Tibial artery (tissue), 4 donors: ENCODE data around the gene C16orf96.

Experiments used
- DNase-seq, 2 donors: peaks; one replicate each; pipeline ENCODE4 v3.0.0-alpha.2; 2019
- H3K27ac ChIP-seq, 2 donors: fragments of 200-600 bp; sonication (generic) in 1 of 2; 1 replicate in 1 of 2; 2 replicates in 1 of 2; pipeline ENCODE4 v1.5.1; 2018 to 2019; ENCODE audit warnings: mild to moderate bottlenecking in 1 of 2
- H3K27me3 ChIP-seq, 2 donors: fragments of 200-600 bp; sonication (generic) in 1 of 2; one replicate each; pipeline versions ENCODE4 v1.5.1 to v1.6.0; 2016 to 2019
- H3K36me3 ChIP-seq, 3 donors: fragments of 200-600 bp; sonication (generic) in 2 of 3; one replicate each; pipeline ENCODE4 v1.5.1; 2016 to 2019; ENCODE audit warnings: mild to moderate bottlenecking in 2 of 3
- H3K4me1 ChIP-seq, 4 donors: fragments of 200-600 bp; sonication (generic) in 2 of 4; 1 replicate in 3 of 4; 2 replicates in 1 of 4; pipeline ENCODE4 v1.5.1; 2016 to 2019
- H3K4me3 ChIP-seq, 2 donors: fragments of 200-600 bp; sonication (generic) in 1 of 2; 1 replicate in 1 of 2; 2 replicates in 1 of 2; pipeline ENCODE4 v1.5.1; 2018 to 2019; ENCODE audit warnings: mild to moderate bottlenecking in 2 of 2
- H3K9me3 ChIP-seq, 3 donors: fragments of 200-600 bp; sonication (generic) in 1 of 3; one replicate each; pipeline ENCODE4 v1.5.1; 2016 to 2019
- CTCF ChIP-seq, 2 experiments: fragments of 200-600 bp in 1 of 2; fragments of 450-650 bp in 1 of 2; IDR thresholded peaks; one replicate each; pipeline ENCODE4 v1.5.1; 2017 to 2019; ENCODE audit warnings: antibody characterized with exemption in 2 of 2, mild to moderate bottlenecking in 1 of 2, moderate library complexity in 1 of 2
- intact Hi-C: fragments of 100-400 bp; cut with DNase I; formaldehyde crosslinking; loops from one replicate; pipeline ENCODE4 v1.15.0; 2023; ENCODE audit warnings: low total_unique reads

C16orf96 gene

GRCh38 chr16:4640572-4641305, 84.6 kb downstream of the C16orf96 start:
- no peak for TF ChIP-seq CTCF (IDR thresholded peaks at IDR 0.05)
- no peaks in the 10 kb centered on the region for H3K27me3 ChIP-seq
- intact Hi-C loops, result no loop called here
- H3K27ac ChIP-seq, result no peak overlapping the region
- no peaks in the 10 kb centered on the region for H3K9me3 ChIP-seq
- no peak overlapping the region for H3K4me3 ChIP-seq
- peaks cover 0 to 25% (median 0%) of the 10 kb centered on the region in 3 donors for H3K36me3 ChIP-seq
- DNase-seq, result no peak
- H3K4me1 ChIP-seq, result peaks cover 0 to 10% (median 4%) of the 10 kb centered on the region in 4 donors

- intact Hi-C loops, result no loop called here
- no peak overlapping the region for H3K4me3 ChIP-seq
- H3K9me3 ChIP-seq, result no peaks in the 10 kb centered on the region
- no peak for TF ChIP-seq CTCF (IDR thresholded peaks at IDR 0.05)
- H3K27me3 ChIP-seq, result no peaks in the 10 kb centered on the region
- H3K27ac ChIP-seq, result no peak overlapping the region
- peaks cover 0 to 24% (median 0%) of the 10 kb centered on the region in 3 donors for H3K36me3 ChIP-seq
- peaks cover 0 to 10% (median 4%) of the 10 kb centered on the region in 4 donors for H3K4me1 ChIP-seq
- no peak for DNase-seq
Measured at GRCh38 chr16:4641306-4641687, 85.2 kb downstream of the C16orf96 start.

GRCh38 chr16:4641895-4642294, 85.8 kb downstream of the C16orf96 start:
- TF ChIP-seq CTCF (IDR thresholded peaks at IDR 0.05), result no peak
- H3K36me3 ChIP-seq, result peaks cover 0 to 26% (median 0%) of the 10 kb centered on the region in 3 donors
- H3K27ac ChIP-seq, result no peak overlapping the region
- H3K4me1 ChIP-seq, result peaks cover 0 to 10% (median 4%) of the 10 kb centered on the region in 4 donors
- no peaks in the 10 kb centered on the region for H3K9me3 ChIP-seq
- no peak for DNase-seq
- H3K4me3 ChIP-seq, result no peak overlapping the region
- no peaks in the 10 kb centered on the region for H3K27me3 ChIP-seq
- intact Hi-C loops, result no loop called here

GRCh38 chr16:4646773-4647643, 90.9 kb downstream of the C16orf96 start:
- Histone ChIP-seq H3K4me1 (no peaks in the 10 kb centered on the region), H3K4me3 (no peak overlapping the region), H3K27ac (no peak overlapping the region), H3K9me3 (no peaks in the 10 kb centered on the region), H3K36me3 (peaks cover 13 to 41% (median 18%) of the 10 kb centered on the region in 3 donors), H3K27me3 (no peaks in the 10 kb centered on the region)
- DNase-seq, result no peak
- intact Hi-C loops, result no loop called here
- no peak for TF ChIP-seq CTCF (IDR thresholded peaks at IDR 0.05)

GRCh38 chr16:4647644-4647980, 91.5 kb downstream of the C16orf96 start:
- H3K4me1 ChIP-seq, result no peaks in the 10 kb centered on the region
- H3K36me3 ChIP-seq, result peaks cover 19 to 47% (median 24%) of the 10 kb centered on the region in 3 donors
- DNase-seq, result no peak
- no peaks in the 10 kb centered on the region for H3K9me3 ChIP-seq
- no peak overlapping the region for H3K27ac ChIP-seq
- TF ChIP-seq CTCF (IDR thresholded peaks at IDR 0.05), result no peak
- H3K27me3 ChIP-seq, result no peaks in the 10 kb centered on the region
- intact Hi-C loops, result no loop called here
- H3K4me3 ChIP-seq, result no peak overlapping the region
